Smooth muscle cell (in vitro differentiated cells): ENCODE measurements around the gene TMEM30A. TPM values are rescaled to one million over a fixed set of nuclear protein-coding genes. Genes with fewer than 3 reads are reported as not detected.

Source experiments
- DNase-seq: peaks from one replicate; lab custom pipeline; 2025; ENCODE audit not compliant: unreplicated experiment; lab: John Stamatoyannopoulos, UW
- H2AFZ ChIP-seq: fragments of 200-600 bp; sonication (generic); 2 replicates; pipeline ENCODE4 v1.6.0; 2016; ENCODE audit warnings: antibody characterized with exemption, low read depth, mild to moderate bottlenecking
- H3F3A ChIP-seq: fragments of 200-600 bp; sonication (generic); 2 replicates; pipeline ENCODE4 v1.6.0; 2017; ENCODE audit warnings: antibody characterized with exemption, low read depth
- H3K27ac ChIP-seq: fragments of 200-600 bp; sonication (generic); 2 replicates; pipeline ENCODE4 v1.5.1; 2016; ENCODE audit warnings: low read depth, mild to moderate bottlenecking
- H3K27me3 ChIP-seq: fragments of 200-600 bp; sonication (generic); 2 replicates; pipeline ENCODE4 v1.6.1; 2016; ENCODE audit warnings: low read depth, mild to moderate bottlenecking
- H3K36me3 ChIP-seq: fragments of 200-600 bp; sonication (generic); 2 replicates; pipeline ENCODE4 v1.5.1; 2016; ENCODE audit warnings: low read depth
- H3K4me1 ChIP-seq: fragments of 200-600 bp; sonication (generic); 2 replicates; pipeline ENCODE4 v1.5.1; 2016; ENCODE audit warnings: low read depth
- H3K4me2 ChIP-seq: fragments of 200-600 bp; sonication (generic); 2 replicates; pipeline ENCODE4 v1.6.0; 2016; ENCODE audit warnings: mild to moderate bottlenecking
- H3K4me3 ChIP-seq: fragments of 200-600 bp; sonication (generic); 2 replicates; pipeline ENCODE4 v1.5.1; 2016; ENCODE audit warnings: mild to moderate bottlenecking
- H3K79me2 ChIP-seq: fragments of 200-600 bp; sonication (generic); 2 replicates; pipeline ENCODE4 v1.6.0; 2016; ENCODE audit warnings: low read depth, mild to moderate bottlenecking
- H3K9ac ChIP-seq: fragments of 200-600 bp; sonication (generic); 2 replicates; pipeline ENCODE4 v1.6.0; 2016; ENCODE audit warnings: low read depth
- H3K9me3 ChIP-seq: fragments of 200-600 bp; sonication (generic); replicated peaks from 2 replicates; pipeline ENCODE4 v1.5.1; 2016; ENCODE audit warnings: low read depth
- H4K20me1 ChIP-seq: fragments of 200-600 bp; sonication (generic); 2 replicates; pipeline ENCODE4 v1.6.0; 2016; ENCODE audit warnings: low read depth
- CTCF ChIP-seq: fragments of 200-600 bp; sonication (generic); IDR thresholded peaks from 2 replicates; pipeline ENCODE4 v1.5.1; 2017; ENCODE audit warnings: borderline replicate concordance, mild to moderate bottlenecking, antibody characterized with exemption; ENCODE audit not compliant: insufficient read depth, poor library complexity, severe bottlenecking
- WGBS: methylation state at CpG from one replicate; pipeline ENCODE4 v1.1.7; 2016; ENCODE audit warnings: low lambda C conversion rate; 5-methylcytosine and 5-hydroxymethylcytosine counted together
- polyA plus RNA-seq: library from polyadenylated mRNA; unstranded; fragments of >200 nt; fragmentation: Nextera tagmentation; extraction: Ambion mirVana; gene quantifications from 2 replicates; pipeline ENCODE4 v1.2.1, GENCODE V29; 2016
- total RNA-seq: library from RNA; depleted of rRNA; stranded (reverse); fragments of >200 nt; gene quantifications from 2 replicates; pipeline ENCODE4 v1.2.3, GENCODE V29; 2014

TMEM30A gene
- total and polyA plus RNA-seq, 2 experiments from 2014 or later, result 110 to 230 TPM

GRCh38 chr6:75281653-75282052 is 2.9 kb downstream of the TMEM30A start:
- Histone ChIP-seq H2AFZ (no peak overlapping the region), H3K27ac (peak overlapping the region; percentile 83), H3F3A (no peaks in the 10 kb centered on the region), H3K27me3 (no peaks in the 10 kb centered on the region), H3K9ac (peak overlapping the region; percentile 93), H3K79me2 (peaks cover 89% of the 10 kb centered on the region), H3K4me2 (peak overlapping the region; percentile 93), H3K4me3 (peak overlapping the region; percentile 90), H3K36me3 (no peaks in the 10 kb centered on the region), H3K4me1 (peaks cover 60% of the 10 kb centered on the region), H4K20me1 (peaks cover 57% of the 10 kb centered on the region), H3K9me3 (no peaks in the 10 kb centered on the region)
- no peak for TF ChIP-seq CTCF
- DNase-seq, result no peak

GRCh38 chr6:75280131-75280855 is 4.3 kb downstream of the TMEM30A start:
- no peak for DNase-seq
- Histone ChIP-seq H3K79me2 (peaks cover 97% of the 10 kb centered on the region), H3K9me3 (no peaks in the 10 kb centered on the region), H2AFZ (no peak overlapping the region), H3K36me3 (no peaks in the 10 kb centered on the region), H3K4me2 (peak overlapping the region; percentile 93), H3K9ac (peak overlapping the region; percentile 93), H3K4me1 (peaks cover 61% of the 10 kb centered on the region), H3K4me3 (peak overlapping the region; percentile 90), H3K27ac (peak overlapping the region; percentile 83), H3F3A (peaks cover 8% of the 10 kb centered on the region), H3K27me3 (no peaks in the 10 kb centered on the region), H4K20me1 (peaks cover 57% of the 10 kb centered on the region)
- TF ChIP-seq CTCF, result no peak
- 76% methylated on average over 4 of the region's 4 CpGs for WGBS

- Histone ChIP-seq H3K27ac (peak overlapping the region; percentile 83), H2AFZ (no peak overlapping the region), H3K9me3 (no peaks in the 10 kb centered on the region), H3K79me2 (peaks cover 94% of the 10 kb centered on the region), H3K9ac (no peak overlapping the region), H3K27me3 (no peaks in the 10 kb centered on the region), H3F3A (peaks cover 12% of the 10 kb centered on the region), H3K4me2 (peak overlapping the region; percentile 93), H3K4me3 (peak overlapping the region; percentile 90), H3K36me3 (no peaks in the 10 kb centered on the region), H3K4me1 (peaks cover 62% of the 10 kb centered on the region), H4K20me1 (peaks cover 57% of the 10 kb centered on the region)
- TF ChIP-seq CTCF, result no peak
- 66% methylated on average over 2 of the region's 2 CpGs for WGBS
- no peak for DNase-seq
These were observed 5.2 kb downstream of the TMEM30A start for GRCh38 chr6:75279418-75279817.
